SJSA1 (cell line): ENCODE results near the gene ABCE1. TPM values are rescaled to one million over a fixed set of nuclear protein-coding genes. Genes with fewer than 3 reads are reported as not detected.
"Not testable (repeated sequence)": the region's sequence is repeated elsewhere in the genome, so short reads cannot be mapped to it uniquely, and the experiment has no call there.

ENCODE experiments used
- DNase-seq, 2 experiments: peaks; one replicate each; pipeline ENCODE4 v3.0.0-alpha.2; 2015 to 2020; ENCODE audit warnings: low spot score in 2 of 2, low read depth in 1 of 2
- H3K27ac ChIP-seq: fragments of 250-450 bp; sonication (Bioruptor Pico); 2 replicates; pipeline ENCODE4 v1.5.1; 2020; ENCODE audit warnings: mild to moderate bottlenecking, moderate library complexity
- H3K27me3 ChIP-seq: fragments of 250-450 bp; sonication (Bioruptor Pico); replicated peaks from 2 replicates; pipeline ENCODE4 v1.5.1; 2020; ENCODE audit warnings: mild to moderate bottlenecking, moderate library complexity
- H3K36me3 ChIP-seq: fragments of 250-450 bp; sonication (Bioruptor Pico); 2 replicates; pipeline ENCODE4 v1.5.1; 2020; ENCODE audit warnings: mild to moderate bottlenecking
- H3K4me1 ChIP-seq: fragments of 250-450 bp; sonication (Bioruptor Pico); replicated peaks from 2 replicates; pipeline ENCODE4 v1.6.1; 2021; ENCODE audit warnings: mild to moderate bottlenecking
- H3K4me3 ChIP-seq: fragments of 250-450 bp; sonication (Bioruptor Pico); 2 replicates; pipeline ENCODE4 v1.5.1; 2020; ENCODE audit warnings: mild to moderate bottlenecking
- H3K9me3 ChIP-seq: fragments of 250-450 bp; sonication (Bioruptor Pico); replicated peaks from 2 replicates; pipeline ENCODE4 v1.5.1; 2020; ENCODE audit warnings: mild to moderate bottlenecking
- total RNA-seq: library from RNA; depleted of rRNA; stranded (reverse); fragments of >200 nt; shearing (Covaris generic); gene quantifications from 2 replicates; pipeline ENCODE4 v1.2.3, GENCODE V29; 2014

Gene ABCE1
- total RNA-seq, 1 experiment from 2014 or later: 170 TPM

- Histone ChIP-seq H3K4me1 (no peaks in the 10 kb centered on the region; the same call in 1 of the 2 replicates), H3K4me3 (no peak overlapping the region), H3K27ac (no peak overlapping the region; the same call in 1 of the 2 replicates), H3K36me3 (peaks cover 51% of the 10 kb centered on the region), H3K9me3 (no peaks in the 10 kb centered on the region), H3K27me3 (no peaks in the 10 kb centered on the region)
- DNase-seq: peak in 1 of 2 experiments; percentile 19
These were observed 32.8 kb downstream of the ABCE1 start for GRCh38 chr4:145130788-145131399.

- Histone ChIP-seq H3K27ac (no peak overlapping the region), H3K9me3 (no peaks in the 10 kb centered on the region), H3K4me1 (no peaks in the 10 kb centered on the region; the same call in 1 of the 2 replicates), H3K27me3 (no peaks in the 10 kb centered on the region), H3K36me3 (peaks cover 42% of the 10 kb centered on the region), H3K4me3 (no peak overlapping the region)
- no peak for DNase-seq
These were observed 33.7 kb downstream of the ABCE1 start for GRCh38 chr4:145131848-145132247.

- DNase-seq: peak in 1 of 2 experiments; percentile 3
- Histone ChIP-seq H3K4me3 (no peak overlapping the region), H3K4me1 (no peaks in the 10 kb centered on the region; the same call in 1 of the 2 replicates), H3K36me3 (peaks cover 38% of the 10 kb centered on the region), H3K27ac (no peak overlapping the region), H3K9me3 (no peaks in the 10 kb centered on the region), H3K27me3 (no peaks in the 10 kb centered on the region)
These were observed 34.5 kb downstream of the ABCE1 start for GRCh38 chr4:145132511-145133098.

GRCh38 chr4:145136219-145136618 is 38.1 kb downstream of the ABCE1 start:
- not testable (repeated sequence) for H3K4me1 ChIP-seq, H3K27ac ChIP-seq, H3K27me3 ChIP-seq, DNase-seq, H3K9me3 ChIP-seq, H3K4me3 ChIP-seq
- H3K36me3 ChIP-seq: peaks cover 46% of the 10 kb centered on the region

GRCh38 chr4:145148980-145149379 is 50.9 kb downstream of the ABCE1 start:
- Histone ChIP-seq H3K36me3 (peaks cover 81% of the 10 kb centered on the region), H3K4me3 (no peak overlapping the region)
- no peak for DNase-seq

GRCh38 chr4:145153181-145153903 is 55.2 kb downstream of the ABCE1 start:
- no peak overlapping the region for H3K4me3 ChIP-seq
- no peaks in the 10 kb centered on the region for H3K27me3 ChIP-seq
- no peak for DNase-seq
- H3K9me3 ChIP-seq: no peaks in the 10 kb centered on the region
- H3K27ac ChIP-seq: no peak overlapping the region
- H3K36me3 ChIP-seq: peaks cover 67% of the 10 kb centered on the region
- no peaks in the 10 kb centered on the region for H3K4me1 ChIP-seq

More at GRCh38 chr4:145148980-145149379, 50.9 kb downstream of the ABCE1 start:
- no peaks in the 10 kb centered on the region for H3K27me3 ChIP-seq
- no peak overlapping the region for H3K27ac ChIP-seq
- H3K9me3 ChIP-seq: no peaks in the 10 kb centered on the region
- no peaks in the 10 kb centered on the region for H3K4me1 ChIP-seq

GRCh38 chr4:145153904-145154298 is 55.8 kb downstream of the ABCE1 start:
- peaks cover 68% of the 10 kb centered on the region for H3K36me3 ChIP-seq
- no peak overlapping the region for H3K4me3 ChIP-seq
- no peak for DNase-seq
- H3K27me3 ChIP-seq: no peaks in the 10 kb centered on the region
- H3K4me1 ChIP-seq: no peaks in the 10 kb centered on the region
- H3K27ac ChIP-seq: no peak overlapping the region
- H3K9me3 ChIP-seq: no peaks in the 10 kb centered on the region

- Histone ChIP-seq H3K27ac (no peak overlapping the region), H3K27me3 (no peaks in the 10 kb centered on the region), H3K9me3 (no peaks in the 10 kb centered on the region), H3K4me1 (no peaks in the 10 kb centered on the region), H3K36me3 (peaks cover 62% of the 10 kb centered on the region), H3K4me3 (no peak overlapping the region)
- DNase-seq: peak in 1 of 2 experiments; percentile 5
These were observed 56.5 kb downstream of the ABCE1 start for GRCh38 chr4:145154573-145154972.

- Histone ChIP-seq H3K36me3 (peaks cover 55% of the 10 kb centered on the region), H3K4me1 (no peaks in the 10 kb centered on the region), H3K27ac (no peak overlapping the region), H3K27me3 (no peaks in the 10 kb centered on the region), H3K4me3 (no peak overlapping the region), H3K9me3 (no peaks in the 10 kb centered on the region)
- DNase-seq: no peak
These were observed 57.3 kb downstream of the ABCE1 start for GRCh38 chr4:145155268-145155870.

GRCh38 chr4:145156986-145157385 is 58.9 kb downstream of the ABCE1 start:
- Histone ChIP-seq H3K36me3 (peaks cover 59% of the 10 kb centered on the region), H3K4me1 (no peaks in the 10 kb centered on the region), H3K4me3 (no peak overlapping the region), H3K9me3 (no peaks in the 10 kb centered on the region), H3K27ac (no peak overlapping the region), H3K27me3 (no peaks in the 10 kb centered on the region)
- DNase-seq: no peak

- H3K27me3 ChIP-seq: no peaks in the 10 kb centered on the region
- no peak for DNase-seq
- H3K9me3 ChIP-seq: no peaks in the 10 kb centered on the region
- H3K4me3 ChIP-seq: no peak overlapping the region
- H3K36me3 ChIP-seq: peaks cover 48% of the 10 kb centered on the region
- no peak overlapping the region for H3K27ac ChIP-seq
- no peaks in the 10 kb centered on the region for H3K4me1 ChIP-seq
These were observed 63.4 kb downstream of the ABCE1 start for GRCh38 chr4:145161549-145161948.

- H3K4me3 ChIP-seq: no peak overlapping the region
- no peaks in the 10 kb centered on the region for H3K4me1 ChIP-seq
- H3K27me3 ChIP-seq: no peaks in the 10 kb centered on the region
- H3K27ac ChIP-seq: no peak overlapping the region
- DNase-seq: no peak
- H3K36me3 ChIP-seq: peaks cover 46% of the 10 kb centered on the region
- H3K9me3 ChIP-seq: no peaks in the 10 kb centered on the region
These were observed 69.8 kb downstream of the ABCE1 start for GRCh38 chr4:145167887-145168286.

- peaks cover 44% of the 10 kb centered on the region for H3K36me3 ChIP-seq
- no peaks in the 10 kb centered on the region for H3K9me3 ChIP-seq
- H3K4me3 ChIP-seq: no peak overlapping the region
- H3K4me1 ChIP-seq: no peaks in the 10 kb centered on the region
- H3K27me3 ChIP-seq: no peaks in the 10 kb centered on the region
- no peak overlapping the region for H3K27ac ChIP-seq
- DNase-seq: no peak
These were observed 70.6 kb downstream of the ABCE1 start for GRCh38 chr4:145168581-145169187.
